GM23338 (cell line): ENCODE data around the gene YPEL2. TPM values are rescaled to one million over a fixed set of nuclear protein-coding genes. Genes with fewer than 3 reads are reported as not detected.

Source experiments
- ATAC-seq: fragments of 200-7000 bp; cut with Tn5 transposase; 3 replicates; pipeline ENCODE4 v1.9.1; 2020
- DNase-seq: peaks from one replicate; pipeline ENCODE4 v3.0.0-alpha.2; 2015; ENCODE audit warnings: low spot score
- H2AFZ ChIP-seq: fragments of 200-600 bp; sonication (generic); 2 replicates; pipeline ENCODE4 v1.8.0; 2016; ENCODE audit warnings: antibody characterized with exemption, mild to moderate bottlenecking, moderate library complexity
- H3F3A ChIP-seq: fragments of 200-600 bp; sonication (generic); replicated peaks from 2 replicates; pipeline ENCODE4 v1.8.0; 2017; ENCODE audit warnings: antibody characterized with exemption, mixed run types, low read depth
- H3K27ac ChIP-seq: fragments of 200-600 bp; sonication (generic); 2 replicates; pipeline ENCODE4 v1.6.1; 2016; ENCODE audit warnings: low read depth
- H3K27me3 ChIP-seq: fragments of 200-600 bp; sonication (generic); 2 replicates; pipeline ENCODE4 v1.8.0; 2016; ENCODE audit warnings: mild to moderate bottlenecking, mixed run types, moderate library complexity; ENCODE audit not compliant: insufficient read depth
- H3K36me3 ChIP-seq: fragments of 200-600 bp; sonication (generic); 2 replicates; pipeline ENCODE4 v1.8.0; 2016; ENCODE audit warnings: mild to moderate bottlenecking; ENCODE audit not compliant: insufficient read depth
- H3K4me1 ChIP-seq: fragments of 200-600 bp; sonication (generic); 2 replicates; pipeline ENCODE4 v1.8.0; 2016; ENCODE audit warnings: mild to moderate bottlenecking, moderate library complexity; ENCODE audit not compliant: insufficient read depth
- H3K4me2 ChIP-seq: fragments of 200-600 bp; sonication (generic); 2 replicates; pipeline ENCODE4 v1.7.1; 2017; ENCODE audit warnings: mixed run types
- H3K4me3 ChIP-seq: fragments of 200-600 bp; sonication (generic); 2 replicates; pipeline ENCODE4 v1.6.1; 2016; ENCODE audit warnings: mixed run types
- H3K79me2 ChIP-seq: fragments of 200-600 bp; sonication (generic); replicated peaks from 2 replicates; pipeline ENCODE4 v1.8.0; 2017; ENCODE audit warnings: mild to moderate bottlenecking; ENCODE audit not compliant: insufficient read depth
- H3K9me2 ChIP-seq: fragments of 200-600 bp; sonication (generic); 2 replicates; pipeline ENCODE4 v1.8.0; 2017; ENCODE audit not compliant: insufficient read depth
- H4K20me1 ChIP-seq: fragments of 200-600 bp; sonication (generic); replicated peaks from 2 replicates; pipeline ENCODE4 v1.8.0; 2017; ENCODE audit warnings: mild to moderate bottlenecking; ENCODE audit not compliant: insufficient read depth
- H3K27ac Mint-ChIP-seq: 2 replicates; pipeline ENCODE4 v1.8.0; 2020; ENCODE audit warnings: inconsistent platforms, mild to moderate bottlenecking, moderate library complexity, mixed read lengths
- H3K27me3 Mint-ChIP-seq: 3 replicates; pipeline ENCODE4 v1.8.0; 2022; ENCODE audit warnings: low read depth, mild to moderate bottlenecking, moderate library complexity, mixed read lengths, inconsistent platforms; ENCODE audit not compliant: insufficient read depth, poor library complexity
- H3K36me3 Mint-ChIP-seq: 3 replicates; pipeline ENCODE4 v1.8.0; 2021; ENCODE audit warnings: low read depth, mild to moderate bottlenecking, inconsistent platforms, moderate library complexity, mixed read lengths
- H3K4me1 Mint-ChIP-seq: 3 replicates; pipeline ENCODE4 v1.8.0; 2020; ENCODE audit warnings: mild to moderate bottlenecking, inconsistent platforms, mixed read lengths
- H3K4me3 Mint-ChIP-seq: 3 replicates; pipeline ENCODE4 v1.8.0; 2021; ENCODE audit warnings: moderate library complexity, mild to moderate bottlenecking, inconsistent platforms, mixed read lengths
- H3K9me3 Mint-ChIP-seq: 3 replicates; pipeline ENCODE4 v1.8.0; 2020; ENCODE audit warnings: moderate library complexity, mild to moderate bottlenecking, inconsistent platforms, mixed read lengths
- CREB1 ChIP-seq: fragments of 250-450 bp; sonication (Bioruptor Pico); IDR thresholded peaks from 2 replicates; pipeline ENCODE4 v1.5.0; 2020; ENCODE audit warnings: low read depth, mild to moderate bottlenecking, moderate library complexity
- EZH2phosphoT487 ChIP-seq: fragments of 200-600 bp; sonication (generic); IDR thresholded peaks from one replicate; pipeline ENCODE4 v1.8.1; 2018; ENCODE audit warnings: antibody characterized with exemption; ENCODE audit not compliant: unreplicated experiment
- STAT1 ChIP-seq: IDR thresholded peaks from one replicate; pipeline ENCODE4 v1.6.1; 2016; ENCODE audit warnings: antibody characterized with exemption; ENCODE audit not compliant: unreplicated experiment
- ZNF462 ChIP-seq: fragments of 250-450 bp; sonication (Bioruptor Pico); IDR thresholded peaks from 2 replicates; pipeline ENCODE4 v1.5.0; 2020; ENCODE audit warnings: mild to moderate bottlenecking, moderate library complexity
- polyA plus RNA-seq: library from polyadenylated mRNA; unstranded; fragments of >200 nt; fragmentation: Nextera tagmentation; extraction: Ambion mirVana; gene quantifications from 2 replicates; pipeline ENCODE4 v1.2.1, GENCODE V29; 2016
- total RNA-seq: library from RNA; depleted of rRNA; stranded (reverse); fragments of >200 nt; shearing (Covaris generic); gene quantifications from 2 replicates; pipeline ENCODE4 v1.2.3, GENCODE V29; 2014
- TF ChIP-seq, protein P1 (sequence below), 2 experiments: fragments of 200-600 bp in 1 of 2; sonication (generic) in 1 of 2; conservative IDR thresholded peaks; 2 replicates each; pipeline versions ENCODE4 v1.5.1 to v1.6.1; 2016 to 2017; ENCODE audit warnings: antibody characterized with exemption in 2 of 2, low read depth in 2 of 2, mild to moderate bottlenecking in 2 of 2, moderate library complexity in 1 of 2
- TF ChIP-seq, protein P2 (sequence below): IDR thresholded peaks from one replicate; pipeline ENCODE4 v1.6.1; 2018; ENCODE audit warnings: antibody characterized with exemption; ENCODE audit not compliant: unreplicated experiment

Gene YPEL2
- total and polyA plus RNA-seq, 2 experiments from 2014 or later, result 4.1 to 5.2 TPM

- no peaks in the 10 kb centered on the region for H3K9me2 ChIP-seq
- TF ChIP-seq, protein P1, sequence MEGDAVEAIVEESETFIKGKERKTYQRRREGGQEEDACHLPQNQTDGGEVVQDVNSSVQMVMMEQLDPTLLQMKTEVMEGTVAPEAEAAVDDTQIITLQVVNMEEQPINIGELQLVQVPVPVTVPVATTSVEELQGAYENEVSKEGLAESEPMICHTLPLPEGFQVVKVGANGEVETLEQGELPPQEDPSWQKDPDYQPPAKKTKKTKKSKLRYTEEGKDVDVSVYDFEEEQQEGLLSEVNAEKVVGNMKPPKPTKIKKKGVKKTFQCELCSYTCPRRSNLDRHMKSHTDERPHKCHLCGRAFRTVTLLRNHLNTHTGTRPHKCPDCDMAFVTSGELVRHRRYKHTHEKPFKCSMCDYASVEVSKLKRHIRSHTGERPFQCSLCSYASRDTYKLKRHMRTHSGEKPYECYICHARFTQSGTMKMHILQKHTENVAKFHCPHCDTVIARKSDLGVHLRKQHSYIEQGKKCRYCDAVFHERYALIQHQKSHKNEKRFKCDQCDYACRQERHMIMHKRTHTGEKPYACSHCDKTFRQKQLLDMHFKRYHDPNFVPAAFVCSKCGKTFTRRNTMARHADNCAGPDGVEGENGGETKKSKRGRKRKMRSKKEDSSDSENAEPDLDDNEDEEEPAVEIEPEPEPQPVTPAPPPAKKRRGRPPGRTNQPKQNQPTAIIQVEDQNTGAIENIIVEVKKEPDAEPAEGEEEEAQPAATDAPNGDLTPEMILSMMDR (conservative IDR thresholded peaks at IDR 0.05; ENCODE audit: low read depth in 2 of 2), result peak; percentile 78 to 85
- TF ChIP-seq STAT1, result no peak
- no peaks in the 10 kb centered on the region for H3K36me3 Mint-ChIP-seq
- no peak overlapping the region; the same call in 2 of the 3 replicates for H3K4me3 Mint-ChIP-seq
- peaks cover 35% of the 10 kb centered on the region for H3K4me1 Mint-ChIP-seq
- no peaks in the 10 kb centered on the region for H3K79me2 ChIP-seq
- H3K27ac ChIP-seq, result no peak overlapping the region
- peaks cover 22% of the 10 kb centered on the region for H3K27me3 ChIP-seq
- no peaks in the 10 kb centered on the region for H3K9me3 Mint-ChIP-seq
- no peaks in the 10 kb centered on the region; the same call in 1 of the 2 replicates for H4K20me1 ChIP-seq
- H3K36me3 ChIP-seq, result no peaks in the 10 kb centered on the region
- H3F3A ChIP-seq, result peaks cover 8% of the 10 kb centered on the region; the same call in 1 of the 2 replicates
- peak overlapping the region; percentile 89 for H2AFZ ChIP-seq
- DNase-seq (peak; percentile 87), ATAC-seq (peak; percentile 56)
- no peak overlapping the region for H3K4me2 ChIP-seq
- no peak overlapping the region for H3K4me3 ChIP-seq
- no peak overlapping the region for H3K27ac Mint-ChIP-seq
- H3K4me1 ChIP-seq, result peaks cover 23% of the 10 kb centered on the region
- H3K27me3 Mint-ChIP-seq, result peaks cover 10% of the 10 kb centered on the region
Observed at GRCh38 chr17:59329176-59330052, 2.0 kb upstream of the YPEL2 start.

- H3K9me3 Mint-ChIP-seq, result no peaks in the 10 kb centered on the region
- peak overlapping the region; percentile 97; the same call in 1 of the 2 replicates for H2AFZ ChIP-seq
- peaks cover 23% of the 10 kb centered on the region for H3K4me1 ChIP-seq
- no peaks in the 10 kb centered on the region for H3K79me2 ChIP-seq
- H3K4me1 Mint-ChIP-seq, result peaks cover 35% of the 10 kb centered on the region
- peak overlapping the region; percentile 83 for H3K4me3 ChIP-seq
- H3F3A ChIP-seq, result peaks cover 8% of the 10 kb centered on the region; the same call in 1 of the 2 replicates
- no peaks in the 10 kb centered on the region for H3K36me3 Mint-ChIP-seq
- no peaks in the 10 kb centered on the region for H3K9me2 ChIP-seq
- no peaks in the 10 kb centered on the region for H3K36me3 ChIP-seq
- H3K27me3 ChIP-seq, result peaks cover 25% of the 10 kb centered on the region
- no peak overlapping the region for H3K27ac Mint-ChIP-seq
- peak overlapping the region; percentile 82 for H3K4me2 ChIP-seq
- H4K20me1 ChIP-seq, result no peaks in the 10 kb centered on the region; the same call in 1 of the 2 replicates
- peak overlapping the region; percentile 68 for H3K4me3 Mint-ChIP-seq
- ATAC-seq (no peak), DNase-seq (peak; percentile 40)
- peaks cover 10% of the 10 kb centered on the region for H3K27me3 Mint-ChIP-seq
- H3K27ac ChIP-seq, result no peak overlapping the region
- no peak for TF ChIP-seq ZNF462 (CRISPR knock-in tag)
- TF ChIP-seq, protein P2, sequence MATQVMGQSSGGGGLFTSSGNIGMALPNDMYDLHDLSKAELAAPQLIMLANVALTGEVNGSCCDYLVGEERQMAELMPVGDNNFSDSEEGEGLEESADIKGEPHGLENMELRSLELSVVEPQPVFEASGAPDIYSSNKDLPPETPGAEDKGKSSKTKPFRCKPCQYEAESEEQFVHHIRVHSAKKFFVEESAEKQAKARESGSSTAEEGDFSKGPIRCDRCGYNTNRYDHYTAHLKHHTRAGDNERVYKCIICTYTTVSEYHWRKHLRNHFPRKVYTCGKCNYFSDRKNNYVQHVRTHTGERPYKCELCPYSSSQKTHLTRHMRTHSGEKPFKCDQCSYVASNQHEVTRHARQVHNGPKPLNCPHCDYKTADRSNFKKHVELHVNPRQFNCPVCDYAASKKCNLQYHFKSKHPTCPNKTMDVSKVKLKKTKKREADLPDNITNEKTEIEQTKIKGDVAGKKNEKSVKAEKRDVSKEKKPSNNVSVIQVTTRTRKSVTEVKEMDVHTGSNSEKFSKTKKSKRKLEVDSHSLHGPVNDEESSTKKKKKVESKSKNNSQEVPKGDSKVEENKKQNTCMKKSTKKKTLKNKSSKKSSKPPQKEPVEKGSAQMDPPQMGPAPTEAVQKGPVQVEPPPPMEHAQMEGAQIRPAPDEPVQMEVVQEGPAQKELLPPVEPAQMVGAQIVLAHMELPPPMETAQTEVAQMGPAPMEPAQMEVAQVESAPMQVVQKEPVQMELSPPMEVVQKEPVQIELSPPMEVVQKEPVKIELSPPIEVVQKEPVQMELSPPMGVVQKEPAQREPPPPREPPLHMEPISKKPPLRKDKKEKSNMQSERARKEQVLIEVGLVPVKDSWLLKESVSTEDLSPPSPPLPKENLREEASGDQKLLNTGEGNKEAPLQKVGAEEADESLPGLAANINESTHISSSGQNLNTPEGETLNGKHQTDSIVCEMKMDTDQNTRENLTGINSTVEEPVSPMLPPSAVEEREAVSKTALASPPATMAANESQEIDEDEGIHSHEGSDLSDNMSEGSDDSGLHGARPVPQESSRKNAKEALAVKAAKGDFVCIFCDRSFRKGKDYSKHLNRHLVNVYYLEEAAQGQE, result no peak
- no peak for TF ChIP-seq EZH2phosphoT487
- no peak for TF ChIP-seq CREB1 (CRISPR knock-in tag)
Observed at GRCh38 chr17:59330053-59330942, 1.2 kb upstream of the YPEL2 start.
